GM23338 (cell line): ENCODE results near the gene PAF1. TPM values are rescaled to one million over a fixed set of nuclear protein-coding genes. Genes with fewer than 3 reads are reported as not detected.

Source experiments
- ATAC-seq: fragments of 200-7000 bp; cut with Tn5 transposase; 3 replicates; pipeline ENCODE4 v1.9.1; 2020
- DNase-seq: peaks from one replicate; pipeline ENCODE4 v3.0.0-alpha.2; 2015; ENCODE audit warnings: low spot score
- H2AFZ ChIP-seq: fragments of 200-600 bp; sonication (generic); 2 replicates; pipeline ENCODE4 v1.8.0; 2016; ENCODE audit warnings: antibody characterized with exemption, mild to moderate bottlenecking, moderate library complexity
- H3F3A ChIP-seq: fragments of 200-600 bp; sonication (generic); replicated peaks from 2 replicates; pipeline ENCODE4 v1.8.0; 2017; ENCODE audit warnings: antibody characterized with exemption, mixed run types, low read depth
- H3K27ac ChIP-seq: fragments of 200-600 bp; sonication (generic); 2 replicates; pipeline ENCODE4 v1.6.1; 2016; ENCODE audit warnings: low read depth
- H3K27me3 ChIP-seq: fragments of 200-600 bp; sonication (generic); 2 replicates; pipeline ENCODE4 v1.8.0; 2016; ENCODE audit warnings: mild to moderate bottlenecking, mixed run types, moderate library complexity; ENCODE audit not compliant: insufficient read depth
- H3K36me3 ChIP-seq: fragments of 200-600 bp; sonication (generic); 2 replicates; pipeline ENCODE4 v1.8.0; 2016; ENCODE audit warnings: mild to moderate bottlenecking; ENCODE audit not compliant: insufficient read depth
- H3K4me1 ChIP-seq: fragments of 200-600 bp; sonication (generic); 2 replicates; pipeline ENCODE4 v1.8.0; 2016; ENCODE audit warnings: mild to moderate bottlenecking, moderate library complexity; ENCODE audit not compliant: insufficient read depth
- H3K4me2 ChIP-seq: fragments of 200-600 bp; sonication (generic); 2 replicates; pipeline ENCODE4 v1.7.1; 2017; ENCODE audit warnings: mixed run types
- H3K4me3 ChIP-seq: fragments of 200-600 bp; sonication (generic); 2 replicates; pipeline ENCODE4 v1.6.1; 2016; ENCODE audit warnings: mixed run types
- H3K79me2 ChIP-seq: fragments of 200-600 bp; sonication (generic); replicated peaks from 2 replicates; pipeline ENCODE4 v1.8.0; 2017; ENCODE audit warnings: mild to moderate bottlenecking; ENCODE audit not compliant: insufficient read depth
- H3K9me2 ChIP-seq: fragments of 200-600 bp; sonication (generic); 2 replicates; pipeline ENCODE4 v1.8.0; 2017; ENCODE audit not compliant: insufficient read depth
- H4K20me1 ChIP-seq: fragments of 200-600 bp; sonication (generic); replicated peaks from 2 replicates; pipeline ENCODE4 v1.8.0; 2017; ENCODE audit warnings: mild to moderate bottlenecking; ENCODE audit not compliant: insufficient read depth
- H3K27ac Mint-ChIP-seq: 2 replicates; pipeline ENCODE4 v1.8.0; 2020; ENCODE audit warnings: inconsistent platforms, mild to moderate bottlenecking, moderate library complexity, mixed read lengths
- H3K27me3 Mint-ChIP-seq: 3 replicates; pipeline ENCODE4 v1.8.0; 2022; ENCODE audit warnings: low read depth, mild to moderate bottlenecking, moderate library complexity, mixed read lengths, inconsistent platforms; ENCODE audit not compliant: insufficient read depth, poor library complexity
- H3K36me3 Mint-ChIP-seq: 3 replicates; pipeline ENCODE4 v1.8.0; 2021; ENCODE audit warnings: low read depth, mild to moderate bottlenecking, inconsistent platforms, moderate library complexity, mixed read lengths
- H3K4me1 Mint-ChIP-seq: 3 replicates; pipeline ENCODE4 v1.8.0; 2020; ENCODE audit warnings: mild to moderate bottlenecking, inconsistent platforms, mixed read lengths
- H3K4me3 Mint-ChIP-seq: 3 replicates; pipeline ENCODE4 v1.8.0; 2021; ENCODE audit warnings: moderate library complexity, mild to moderate bottlenecking, inconsistent platforms, mixed read lengths
- H3K9me3 Mint-ChIP-seq: 3 replicates; pipeline ENCODE4 v1.8.0; 2020; ENCODE audit warnings: moderate library complexity, mild to moderate bottlenecking, inconsistent platforms, mixed read lengths
- CREB1 ChIP-seq: fragments of 250-450 bp; sonication (Bioruptor Pico); IDR thresholded peaks from 2 replicates; pipeline ENCODE4 v1.5.0; 2020; ENCODE audit warnings: low read depth, mild to moderate bottlenecking, moderate library complexity
- CTCF ChIP-seq, 2 experiments: fragments of 200-600 bp in 1 of 2; sonication (generic) in 1 of 2; conservative IDR thresholded peaks; 2 replicates each; pipeline versions ENCODE4 v1.5.1 to v1.6.1; 2016 to 2017; ENCODE audit warnings: antibody characterized with exemption in 2 of 2, low read depth in 2 of 2, mild to moderate bottlenecking in 2 of 2, moderate library complexity in 1 of 2
- ETS1 ChIP-seq: IDR thresholded peaks from 2 replicates; pipeline ENCODE4 v1.6.1; 2016; ENCODE audit warnings: antibody characterized with exemption
- EZH2 ChIP-seq: fragments of 200-600 bp; sonication (generic); IDR thresholded peaks from one replicate; pipeline ENCODE4 v1.8.0; 2017; ENCODE audit warnings: antibody characterized with exemption, mild to moderate bottlenecking, low read depth; ENCODE audit not compliant: unreplicated experiment
- EZH2phosphoT487 ChIP-seq: fragments of 200-600 bp; sonication (generic); IDR thresholded peaks from one replicate; pipeline ENCODE4 v1.8.1; 2018; ENCODE audit warnings: antibody characterized with exemption; ENCODE audit not compliant: unreplicated experiment
- JUNB ChIP-seq: IDR thresholded peaks from one replicate; pipeline ENCODE4 v1.6.1; 2016; ENCODE audit warnings: antibody characterized with exemption; ENCODE audit not compliant: unreplicated experiment
- POLR2AphosphoS5 ChIP-seq: IDR thresholded peaks from 2 replicates; pipeline ENCODE4 v1.6.1; 2016; ENCODE audit warnings: antibody characterized with exemption, low read depth
- STAT1 ChIP-seq: IDR thresholded peaks from one replicate; pipeline ENCODE4 v1.6.1; 2016; ENCODE audit warnings: antibody characterized with exemption; ENCODE audit not compliant: unreplicated experiment
- ZNF114 ChIP-seq: fragments of 250-450 bp; sonication (Bioruptor Pico); IDR thresholded peaks from 2 replicates; pipeline ENCODE4 v1.5.0; 2020; ENCODE audit warnings: mild to moderate bottlenecking, moderate library complexity
- ZNF331 ChIP-seq: fragments of 250-450 bp; sonication (Bioruptor Pico); IDR thresholded peaks from 2 replicates; pipeline ENCODE4 v1.5.0; 2020; ENCODE audit warnings: low read depth, mild to moderate bottlenecking, moderate library complexity
- ZNF462 ChIP-seq: fragments of 250-450 bp; sonication (Bioruptor Pico); IDR thresholded peaks from 2 replicates; pipeline ENCODE4 v1.5.0; 2020; ENCODE audit warnings: mild to moderate bottlenecking, moderate library complexity
- polyA plus RNA-seq: library from polyadenylated mRNA; unstranded; fragments of >200 nt; fragmentation: Nextera tagmentation; extraction: Ambion mirVana; gene quantifications from 2 replicates; pipeline ENCODE4 v1.2.1, GENCODE V29; 2016
- total RNA-seq: library from RNA; depleted of rRNA; stranded (reverse); fragments of >200 nt; shearing (Covaris generic); gene quantifications from 2 replicates; pipeline ENCODE4 v1.2.3, GENCODE V29; 2014

PAF1 gene
- total and polyA plus RNA-seq, 2 experiments from 2014 or later, result 22.1 to 47.3 TPM

GRCh38 chr19:39386557-39386956 lies 4.3 kb downstream of the PAF1 start:
- TF ChIP-seq POLR2AphosphoS5, result no peak; the same call in 1 of the 2 replicates
- TF ChIP-seq CREB1 (CRISPR knock-in tag), result no peak
- TF ChIP-seq EZH2phosphoT487, result no peak
- TF ChIP-seq ZNF114 (CRISPR knock-in tag), result no peak
- no peak for TF ChIP-seq ZNF462
- TF ChIP-seq STAT1, result no peak
- no peak for TF ChIP-seq EZH2
- no peak for TF ChIP-seq CTCF (conservative IDR thresholded peaks at IDR 0.05; ENCODE audit: low read depth in 2 of 2)
- no peak for TF ChIP-seq JUNB
- TF ChIP-seq ZNF331, result no peak
- TF ChIP-seq ETS1, result no peak
- peaks cover 5% of the 10 kb centered on the region; the same call in 1 of the 2 replicates for H3K36me3 ChIP-seq
- ATAC-seq, result no peak
- H3K27ac Mint-ChIP-seq, result no peak overlapping the region
- H3K9me3 Mint-ChIP-seq, result peaks cover 2% of the 10 kb centered on the region; the same call in 1 of the 3 replicates
- DNase-seq, result no peak
- H3K27ac ChIP-seq, result peak overlapping the region; percentile 76; the same call in 1 of the 2 replicates
- peaks cover 19% of the 10 kb centered on the region for H4K20me1 ChIP-seq
- H3K9me2 ChIP-seq, result no peaks in the 10 kb centered on the region
- H3K4me3 Mint-ChIP-seq, result no peak overlapping the region
- H3K4me1 Mint-ChIP-seq, result peaks cover 18% of the 10 kb centered on the region
- peaks cover 33% of the 10 kb centered on the region for H3K27me3 Mint-ChIP-seq
- no peak overlapping the region for H3K4me2 ChIP-seq
- no peaks in the 10 kb centered on the region for H3K27me3 ChIP-seq
- peaks cover 19% of the 10 kb centered on the region; the same call in 1 of the 2 replicates for H3F3A ChIP-seq
- no peak overlapping the region for H2AFZ ChIP-seq
- H3K79me2 ChIP-seq, result no peaks in the 10 kb centered on the region; the same call in 1 of the 2 replicates
- peaks cover 71% of the 10 kb centered on the region for H3K36me3 Mint-ChIP-seq
- H3K4me3 ChIP-seq, result no peak overlapping the region
- peaks cover 12% of the 10 kb centered on the region for H3K4me1 ChIP-seq
